ENCODE data around the gene MEX3A.
"Not testable (repeated sequence)": the region's sequence is repeated elsewhere in the genome, so short reads cannot be mapped to it uniquely, and the experiment has no call there.

Gene MEX3A

DNA sequence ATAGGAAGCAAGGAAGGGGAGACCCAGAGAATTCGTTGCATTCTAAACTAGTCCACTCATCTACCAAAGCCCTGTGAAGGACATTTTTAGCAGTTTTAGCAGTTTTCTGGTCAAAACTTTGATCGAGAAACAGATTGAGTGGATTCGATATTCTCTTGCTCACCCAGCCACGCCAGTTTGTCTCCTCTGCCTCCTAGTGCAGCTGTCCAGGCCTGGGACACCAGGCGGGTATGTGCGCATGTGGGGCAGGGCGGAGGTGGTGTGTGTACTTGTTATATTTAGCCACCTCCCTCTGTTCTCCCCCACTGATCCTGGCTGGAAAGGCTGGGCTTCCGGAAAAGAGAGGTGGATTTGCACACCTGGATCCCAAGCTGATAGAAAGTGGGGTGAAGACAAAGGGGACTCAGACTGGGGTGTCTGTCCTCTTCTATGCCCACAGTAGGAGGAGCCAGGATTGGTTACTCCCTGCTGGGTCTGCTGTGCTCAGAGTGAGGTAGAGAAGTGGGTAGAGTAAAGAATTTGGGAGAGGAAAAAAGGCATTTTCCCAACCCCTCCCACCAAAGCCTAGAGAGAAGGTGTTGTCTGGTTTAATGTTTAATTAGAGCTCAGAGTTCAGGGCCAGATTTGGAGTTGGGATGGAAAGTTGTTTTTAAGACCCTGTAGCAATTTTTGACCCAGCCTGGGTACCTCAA lies 36.1 kb upstream of the MEX3A start:
- DNase-seq: no peak

DNA sequence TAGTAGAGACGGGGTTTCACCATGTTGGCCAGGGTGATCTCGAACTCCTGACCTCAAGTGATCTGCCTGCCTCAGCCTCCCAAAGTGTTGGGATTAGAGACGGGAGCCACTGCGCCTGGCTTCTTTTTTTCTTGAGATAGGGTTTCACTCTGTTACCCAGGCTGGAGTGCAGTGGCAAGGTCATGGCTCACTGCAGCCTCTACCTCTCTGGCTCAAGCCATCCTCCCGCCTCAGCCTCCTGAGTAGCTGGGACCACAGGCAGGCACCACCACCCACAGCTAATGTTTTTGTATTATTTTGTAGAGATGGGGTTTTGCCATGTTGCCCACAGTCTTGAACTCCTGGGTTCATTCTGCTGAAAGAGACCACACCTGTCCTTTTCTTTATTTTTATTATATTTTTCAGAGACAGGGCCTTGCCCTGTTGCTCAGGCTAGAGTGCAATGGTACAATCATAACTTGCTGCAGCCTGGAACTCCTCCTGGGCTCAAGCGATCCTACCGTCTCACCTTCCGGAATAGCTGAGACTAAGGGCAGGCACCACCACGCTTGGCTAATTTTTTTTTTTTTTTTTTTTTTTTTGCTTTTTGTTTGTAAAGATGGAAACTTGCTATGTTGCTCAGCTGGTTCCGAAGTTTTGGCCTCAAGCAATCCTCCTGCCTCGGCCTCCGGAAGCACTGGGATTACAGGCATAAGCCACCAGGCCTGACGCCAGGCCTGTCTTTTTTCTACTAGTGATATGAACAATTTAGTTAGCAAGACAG lies 35.3 kb upstream of the MEX3A start:
- no peak for DNase-seq

GRCh38 chr1:156116731-156117130 lies 34.5 kb upstream of the MEX3A start:
- DNase-seq: not testable (repeated sequence)

- no peak for DNase-seq
Observed at GRCh38 chr1:156115514-156116374, 33.5 kb upstream of the MEX3A start.

DNA sequence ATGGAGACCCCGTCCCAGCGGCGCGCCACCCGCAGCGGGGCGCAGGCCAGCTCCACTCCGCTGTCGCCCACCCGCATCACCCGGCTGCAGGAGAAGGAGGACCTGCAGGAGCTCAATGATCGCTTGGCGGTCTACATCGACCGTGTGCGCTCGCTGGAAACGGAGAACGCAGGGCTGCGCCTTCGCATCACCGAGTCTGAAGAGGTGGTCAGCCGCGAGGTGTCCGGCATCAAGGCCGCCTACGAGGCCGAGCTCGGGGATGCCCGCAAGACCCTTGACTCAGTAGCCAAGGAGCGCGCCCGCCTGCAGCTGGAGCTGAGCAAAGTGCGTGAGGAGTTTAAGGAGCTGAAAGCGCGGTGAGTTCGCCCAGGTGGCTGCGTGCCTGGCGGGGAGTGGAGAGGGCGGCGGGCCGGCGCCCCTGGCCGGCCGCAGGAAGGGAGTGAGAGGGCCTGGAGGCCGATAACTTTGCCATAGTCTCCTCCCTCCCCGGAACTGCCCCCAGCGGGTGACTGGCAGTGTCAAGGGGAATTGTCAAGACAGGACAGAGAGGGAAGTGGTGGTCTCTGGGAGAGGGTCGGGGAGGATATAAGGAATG lies 32.8 kb upstream of the MEX3A start:
- DNase-seq: no peak

- DNase-seq: peak; percentile 17
Observed at GRCh38 chr1:156114101-156114918, 32.0 kb upstream of the MEX3A start, which contains the start of gene LMNA. LMNA (plus strand) TSS chr1:156114711; CDS start chr1:156114919, 208 bp downstream.

DNA sequence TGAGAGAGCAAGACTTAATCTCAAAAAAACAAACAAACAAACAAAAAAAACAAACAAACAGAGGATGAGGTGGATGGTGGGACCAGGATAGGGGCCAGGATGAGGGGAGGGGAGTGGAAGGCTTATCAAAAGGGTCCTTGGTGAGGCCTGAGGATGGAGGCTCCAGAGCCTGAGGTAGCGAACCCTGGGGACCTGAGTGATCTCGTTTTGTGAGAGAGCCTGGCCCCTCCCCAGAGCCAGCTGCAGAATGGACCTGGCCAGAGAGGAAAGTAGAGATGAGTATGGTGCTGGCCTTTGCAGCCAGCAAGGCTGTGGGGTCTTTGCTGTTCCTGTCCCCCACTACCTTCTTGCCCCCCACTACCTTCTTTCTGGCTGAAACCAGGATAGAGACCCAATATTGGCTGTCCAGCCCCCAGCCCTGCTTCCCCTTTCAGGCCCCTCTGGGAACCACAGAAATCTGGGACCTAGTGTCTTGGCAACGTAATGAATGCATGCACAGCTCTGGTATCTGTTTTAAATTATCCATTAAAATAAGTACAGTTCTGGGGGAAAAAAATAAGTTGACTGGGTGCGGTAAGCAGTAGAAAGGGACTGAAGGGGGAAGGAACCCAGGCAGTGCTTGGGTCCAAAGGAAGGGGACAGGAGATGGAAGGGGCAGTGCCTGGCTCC lies 31.2 kb upstream of the MEX3A start:
- DNase-seq: no peak

GRCh38 chr1:156112276-156113137 lies 30.2 kb upstream of the MEX3A start:
- no peak for DNase-seq

DNA sequence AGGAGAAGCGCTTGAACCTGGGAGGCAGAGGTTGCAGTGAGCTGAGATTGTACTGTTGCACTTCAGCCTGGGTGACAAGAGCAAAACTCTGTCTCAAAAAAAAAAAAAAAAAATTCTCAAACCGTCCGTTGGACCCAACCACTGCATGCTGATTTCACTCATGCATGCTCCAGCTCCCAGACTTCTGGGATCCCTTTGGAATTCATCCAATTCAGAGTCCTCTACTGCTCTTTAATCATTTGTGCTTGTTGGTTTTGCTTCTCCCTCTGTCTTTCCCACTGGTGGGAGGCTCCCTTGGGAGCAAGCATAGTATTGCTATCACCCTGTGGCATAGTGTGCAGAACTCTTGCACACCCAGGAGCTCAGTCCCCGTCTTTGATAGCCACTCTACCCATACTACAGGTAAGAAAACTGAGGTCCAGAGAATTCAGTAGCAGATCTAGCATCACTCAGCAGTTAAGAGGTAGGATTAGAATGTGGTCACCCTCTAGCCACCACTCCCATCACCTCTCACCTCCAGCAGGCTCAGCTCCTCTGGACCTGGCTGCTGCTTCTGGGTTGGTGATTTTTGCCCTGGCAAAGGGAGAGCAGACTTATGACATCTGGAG lies 29.2 kb upstream of the MEX3A start:
- no peak for DNase-seq

- no peak for DNase-seq
Observed at GRCh38 chr1:156110252-156110651, 28.0 kb upstream of the MEX3A start.

GRCh38 chr1:156108664-156109241 lies 26.5 kb upstream of the MEX3A start:
- no peak for DNase-seq

DNA sequence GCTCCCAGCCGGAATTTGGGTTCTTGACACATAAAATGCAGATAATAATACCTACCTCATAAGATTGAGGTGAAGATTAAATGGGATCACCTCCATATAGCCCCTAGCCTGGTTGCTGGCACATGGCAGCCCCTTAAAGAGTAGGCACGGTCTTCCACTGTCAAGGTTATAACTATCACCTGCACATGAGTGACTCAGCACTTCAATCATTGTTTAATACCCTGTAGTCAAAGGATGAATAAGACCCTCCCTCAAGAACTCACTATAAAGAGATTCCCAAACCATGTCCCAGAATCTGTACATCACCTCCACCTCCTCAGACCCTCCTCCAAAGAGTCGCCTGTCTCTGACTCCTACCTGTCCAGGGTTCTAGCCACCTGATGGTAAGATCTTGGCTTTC lies 25.8 kb upstream of the MEX3A start:
- DNase-seq: no peak

GRCh38 chr1:156106624-156107488 lies 24.6 kb upstream of the MEX3A start:
- DNase-seq: no peak

DNA sequence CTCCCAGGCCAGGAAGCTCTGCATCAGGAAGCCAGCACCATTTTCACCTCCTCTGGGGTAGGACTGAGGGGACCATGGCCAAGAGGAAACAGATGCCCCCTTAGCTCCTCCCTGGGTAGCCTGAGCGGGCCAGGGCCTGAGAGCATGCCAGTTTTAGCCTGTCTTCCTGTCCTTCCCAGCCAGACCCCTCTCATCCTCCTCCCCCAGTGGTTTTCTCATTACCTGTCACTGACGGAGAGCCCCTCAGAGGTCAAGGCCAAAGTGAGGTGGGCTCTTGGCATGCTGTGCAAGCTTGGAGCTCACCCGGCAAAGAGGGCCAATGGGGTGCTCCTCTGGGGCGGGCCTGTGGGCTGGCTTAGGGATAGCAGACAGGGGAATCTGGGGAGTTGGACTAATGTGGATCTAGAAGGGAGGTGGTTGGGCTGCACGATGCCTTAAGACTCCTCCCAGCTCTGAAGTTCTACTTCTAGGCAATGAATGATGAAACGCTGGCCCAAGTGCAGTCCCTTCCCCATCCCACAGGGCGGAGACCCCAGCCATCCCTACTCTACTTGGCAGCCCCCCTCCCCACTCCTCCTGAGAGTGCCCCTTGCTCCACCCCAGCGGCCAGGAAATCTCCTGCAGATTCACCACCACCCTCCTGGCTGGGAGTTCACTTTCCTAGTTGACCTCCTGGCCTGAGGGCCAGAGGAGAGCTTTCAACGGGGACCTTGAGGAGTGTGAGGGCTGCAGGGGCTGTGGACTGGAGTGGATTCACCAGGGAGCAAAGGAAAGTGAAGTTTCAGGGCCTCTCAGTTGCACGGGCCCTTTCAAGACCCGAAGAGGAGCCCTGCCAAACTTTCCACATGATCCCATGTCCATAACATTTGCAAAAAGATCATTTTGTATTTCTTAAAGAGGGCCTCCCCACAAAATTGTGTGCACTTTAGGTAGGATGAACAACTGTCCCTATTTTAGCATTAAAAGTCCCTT lies 22.9 kb upstream of the MEX3A start:
- no peak for DNase-seq

- peak; percentile 53 for DNase-seq
Observed at GRCh38 chr1:156104065-156104810, 22.0 kb upstream of the MEX3A start.

DNA sequence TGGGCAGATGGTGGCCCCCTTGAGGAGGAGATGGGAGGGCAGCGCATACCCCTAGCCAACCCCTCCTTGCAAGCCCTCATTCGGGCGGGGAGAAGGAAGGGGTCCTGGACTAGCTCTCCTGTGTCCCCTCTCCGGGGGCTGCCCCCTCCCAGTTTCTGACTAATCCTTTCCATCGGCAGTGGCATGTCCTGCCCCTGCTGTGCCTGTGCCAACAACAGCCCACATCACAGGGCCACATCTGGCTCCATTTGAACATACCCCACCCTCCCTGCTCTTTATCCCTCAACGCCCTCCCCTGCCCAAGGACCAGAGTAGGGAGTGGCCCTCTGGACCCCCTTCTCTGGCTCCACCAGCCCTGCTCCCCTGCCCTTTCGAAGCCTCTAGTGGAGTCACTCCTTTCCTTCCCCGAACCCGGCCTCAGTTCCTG lies 21.3 kb upstream of the MEX3A start:
- no peak for DNase-seq
